Liver (tissue), 3 donors: ENCODE measurements around the gene TMEM126B.

ENCODE experiments used
- ATF3 ChIP-seq: IDR thresholded peaks from 2 replicates; pipeline ENCODE4 v1.6.1; 2016; ENCODE audit warnings: antibody characterized with exemption
- FOXA2 ChIP-seq: IDR thresholded peaks from 2 replicates; pipeline ENCODE4 v1.6.1; 2016; ENCODE audit warnings: antibody characterized with exemption
- JUND ChIP-seq, 2 donors: IDR thresholded peaks; 2 replicates each; pipeline ENCODE4 v1.6.1; 2016; ENCODE audit warnings: antibody characterized with exemption in 2 of 2
- MAX ChIP-seq: IDR thresholded peaks from 2 replicates; pipeline ENCODE4 v1.6.1; 2016; ENCODE audit warnings: antibody characterized with exemption
- SP1 ChIP-seq: IDR thresholded peaks from 2 replicates; pipeline ENCODE4 v1.6.1; 2018; ENCODE audit warnings: antibody characterized with exemption, mild to moderate bottlenecking
- YY1 ChIP-seq: IDR thresholded peaks from 2 replicates; pipeline ENCODE4 v1.6.1; 2016; ENCODE audit warnings: antibody characterized with exemption, mild to moderate bottlenecking
- TF ChIP-seq, protein P1 (sequence below): fragments of 150-350 bp; IDR thresholded peaks from 2 replicates; pipeline ENCODE4 v1.5.1; 2017; ENCODE audit warnings: improper control_type of control experiment, low read depth, low read length; ENCODE audit not compliant: missing input control
- TF ChIP-seq, protein P2 (sequence below): IDR thresholded peaks from 2 replicates; pipeline ENCODE4 v1.6.1; 2016; ENCODE audit warnings: antibody characterized with exemption, mild to moderate bottlenecking
- donor health status: healthy.
- donor health status: healthy.

- TF ChIP-seq SP1 (no peak), MAX (peak; percentile 40), ATF3 (no peak), JUND (IDR thresholded peaks at IDR 0.05) (no peak), FOXA2 (peak; percentile 9), YY1 (peak; percentile 93)
- TF ChIP-seq, protein P1, sequence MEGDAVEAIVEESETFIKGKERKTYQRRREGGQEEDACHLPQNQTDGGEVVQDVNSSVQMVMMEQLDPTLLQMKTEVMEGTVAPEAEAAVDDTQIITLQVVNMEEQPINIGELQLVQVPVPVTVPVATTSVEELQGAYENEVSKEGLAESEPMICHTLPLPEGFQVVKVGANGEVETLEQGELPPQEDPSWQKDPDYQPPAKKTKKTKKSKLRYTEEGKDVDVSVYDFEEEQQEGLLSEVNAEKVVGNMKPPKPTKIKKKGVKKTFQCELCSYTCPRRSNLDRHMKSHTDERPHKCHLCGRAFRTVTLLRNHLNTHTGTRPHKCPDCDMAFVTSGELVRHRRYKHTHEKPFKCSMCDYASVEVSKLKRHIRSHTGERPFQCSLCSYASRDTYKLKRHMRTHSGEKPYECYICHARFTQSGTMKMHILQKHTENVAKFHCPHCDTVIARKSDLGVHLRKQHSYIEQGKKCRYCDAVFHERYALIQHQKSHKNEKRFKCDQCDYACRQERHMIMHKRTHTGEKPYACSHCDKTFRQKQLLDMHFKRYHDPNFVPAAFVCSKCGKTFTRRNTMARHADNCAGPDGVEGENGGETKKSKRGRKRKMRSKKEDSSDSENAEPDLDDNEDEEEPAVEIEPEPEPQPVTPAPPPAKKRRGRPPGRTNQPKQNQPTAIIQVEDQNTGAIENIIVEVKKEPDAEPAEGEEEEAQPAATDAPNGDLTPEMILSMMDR: no peak
- TF ChIP-seq, protein P2, sequence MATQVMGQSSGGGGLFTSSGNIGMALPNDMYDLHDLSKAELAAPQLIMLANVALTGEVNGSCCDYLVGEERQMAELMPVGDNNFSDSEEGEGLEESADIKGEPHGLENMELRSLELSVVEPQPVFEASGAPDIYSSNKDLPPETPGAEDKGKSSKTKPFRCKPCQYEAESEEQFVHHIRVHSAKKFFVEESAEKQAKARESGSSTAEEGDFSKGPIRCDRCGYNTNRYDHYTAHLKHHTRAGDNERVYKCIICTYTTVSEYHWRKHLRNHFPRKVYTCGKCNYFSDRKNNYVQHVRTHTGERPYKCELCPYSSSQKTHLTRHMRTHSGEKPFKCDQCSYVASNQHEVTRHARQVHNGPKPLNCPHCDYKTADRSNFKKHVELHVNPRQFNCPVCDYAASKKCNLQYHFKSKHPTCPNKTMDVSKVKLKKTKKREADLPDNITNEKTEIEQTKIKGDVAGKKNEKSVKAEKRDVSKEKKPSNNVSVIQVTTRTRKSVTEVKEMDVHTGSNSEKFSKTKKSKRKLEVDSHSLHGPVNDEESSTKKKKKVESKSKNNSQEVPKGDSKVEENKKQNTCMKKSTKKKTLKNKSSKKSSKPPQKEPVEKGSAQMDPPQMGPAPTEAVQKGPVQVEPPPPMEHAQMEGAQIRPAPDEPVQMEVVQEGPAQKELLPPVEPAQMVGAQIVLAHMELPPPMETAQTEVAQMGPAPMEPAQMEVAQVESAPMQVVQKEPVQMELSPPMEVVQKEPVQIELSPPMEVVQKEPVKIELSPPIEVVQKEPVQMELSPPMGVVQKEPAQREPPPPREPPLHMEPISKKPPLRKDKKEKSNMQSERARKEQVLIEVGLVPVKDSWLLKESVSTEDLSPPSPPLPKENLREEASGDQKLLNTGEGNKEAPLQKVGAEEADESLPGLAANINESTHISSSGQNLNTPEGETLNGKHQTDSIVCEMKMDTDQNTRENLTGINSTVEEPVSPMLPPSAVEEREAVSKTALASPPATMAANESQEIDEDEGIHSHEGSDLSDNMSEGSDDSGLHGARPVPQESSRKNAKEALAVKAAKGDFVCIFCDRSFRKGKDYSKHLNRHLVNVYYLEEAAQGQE: no peak
Measured at GRCh38 chr11:85628771-85629341, 463 bp downstream of the TMEM126B start.
